Esophagus squamous epithelium (tissue), 4 donors: ENCODE measurements around the gene NEK9.
A peak's percentile ranks its signal among the peaks of the same experiment; 100 is the strongest.

Experiments used
- CTCF ChIP-seq, 6 experiments: fragments of 450-650 bp in 4 of 6; fragments of 200-600 bp in 2 of 6; sonication (generic) in 2 of 6; IDR thresholded peaks; one replicate each; pipeline ENCODE4 v1.5.1; 2016 to 2019; ENCODE audit warnings: antibody characterized with exemption in 6 of 6, mild to moderate bottlenecking in 4 of 6, moderate library complexity in 4 of 6
- POLR2A ChIP-seq, 4 donors: fragments of 450-650 bp; IDR thresholded peaks; one replicate each; pipeline ENCODE4 v1.6.1; 2017; ENCODE audit warnings: antibody characterized with exemption in 4 of 4, mild to moderate bottlenecking in 4 of 4, moderate library complexity in 3 of 4

DNA sequence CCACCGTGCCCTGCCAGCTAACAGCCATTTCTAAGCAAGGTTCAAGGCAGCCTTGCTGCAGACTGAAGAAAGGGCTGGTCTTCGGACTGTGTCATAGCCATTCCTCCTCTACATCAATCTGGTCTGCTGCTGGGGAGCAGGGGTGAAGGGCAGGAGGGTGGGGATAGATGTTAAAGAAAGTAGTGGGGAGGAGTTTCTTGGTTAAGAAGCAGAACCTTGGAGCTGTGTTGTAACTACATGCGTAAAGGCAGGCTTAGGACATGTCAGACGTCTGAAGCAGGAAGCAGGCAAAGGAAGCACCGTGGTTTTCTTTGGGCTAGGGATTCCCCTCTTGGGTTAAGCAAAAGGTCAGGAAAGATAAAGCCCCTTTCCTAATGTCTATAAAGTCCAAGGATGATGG, 18.1 kb upstream of the NEK9 start:
- no peak for TF ChIP-seq CTCF (IDR thresholded peaks at IDR 0.05)
- peak in 1 of 4 donors; percentile 43 for TF ChIP-seq POLR2A (IDR thresholded peaks at IDR 0.05)
